Hematopoietic multipotent progenitor cell treated with erythropoietin and hydrocortisone succinate and interleukin-3 and kit ligand, for 15 days (in vitro differentiated cells): Measurements from ENCODE around the gene POLR3H.

ENCODE experiments used
- DNase-seq: peaks from one replicate; pipeline ENCODE4 v3.0.0-alpha.2; 2015; ENCODE audit warnings: low spot score

The POLR3H gene

GRCh38 chr22:41516462-41516861, 27.8 kb downstream of the POLR3H start:
- no peak for DNase-seq

- no peak for DNase-seq
Observed at GRCh38 chr22:41513391-41513790, 30.9 kb downstream of the POLR3H start.

GRCh38 chr22:41512421-41513194, 31.7 kb downstream of the POLR3H start:
- peak; percentile 82 for DNase-seq

GRCh38 chr22:41511521-41511968, 32.7 kb downstream of the POLR3H start:
- no peak for DNase-seq

GRCh38 chr22:41508770-41509170, 35.5 kb downstream of the POLR3H start:
- DNase-seq: no peak

- DNase-seq: no peak
Observed at GRCh38 chr22:41507330-41508063, 36.8 kb downstream of the POLR3H start.

GRCh38 chr22:41505511-41506220, 38.6 kb downstream of the POLR3H start:
- peak; percentile 51 for DNase-seq

GRCh38 chr22:41504816-41505215, 39.5 kb downstream of the POLR3H start:
- DNase-seq: peak; percentile 39

- DNase-seq: no peak
Observed at GRCh38 chr22:41504397-41504796, 39.9 kb downstream of the POLR3H start.

- peak; percentile 57 for DNase-seq
Observed at GRCh38 chr22:41501209-41501608, 43.1 kb downstream of the POLR3H start.

- no peak for DNase-seq
Observed at GRCh38 chr22:41500303-41500702, 44.0 kb downstream of the POLR3H start.

GRCh38 chr22:41499624-41500280, 44.5 kb downstream of the POLR3H start:
- DNase-seq: no peak

GRCh38 chr22:41498303-41498835, 45.9 kb downstream of the POLR3H start:
- DNase-seq: peak; percentile 56

GRCh38 chr22:41491374-41492100, 52.7 kb downstream of the POLR3H start:
- DNase-seq: no peak

- no peak for DNase-seq
Observed at GRCh38 chr22:41488596-41489385, 55.5 kb downstream of the POLR3H start.

- DNase-seq: no peak
Observed at GRCh38 chr22:41488076-41488475, 56.2 kb downstream of the POLR3H start.

- no peak for DNase-seq
Observed at GRCh38 chr22:41487037-41487935, 57.0 kb downstream of the POLR3H start.

- no peak for DNase-seq
Observed at GRCh38 chr22:41485033-41485432, 59.2 kb downstream of the POLR3H start.

- no peak for DNase-seq
Observed at GRCh38 chr22:41482319-41482935, 61.8 kb downstream of the POLR3H start.
